GM12878 (cell line): ENCODE results near the gene SF3A1. TPM values are rescaled to one million over a fixed set of nuclear protein-coding genes. Genes with fewer than 3 reads are reported as not detected.

Experiments used
- ATAC-seq: fragments of 200-7000 bp; cut with Tn5 transposase; 3 replicates; pipeline ENCODE4 v1.9.1; 2020; ENCODE audit warnings: mild to moderate bottlenecking, moderate library complexity
- BruUV-seq: library from RNA; stranded (reverse); fragments of 400-500 nt; replicated peaks from 2 replicates; lab custom pipeline; 2021; lab: Mats Ljungman, UMichigan
- CTCF ChIA-PET: fragments of 300-600 bp; sonication (Branson Sonifier 250); formaldehyde crosslinking; extraction: SDS; loops from one replicate; lab custom pipeline; 2021; ENCODE audit warnings: inconsistent platforms; lab: Yijun Ruan, JAX
- POLR2A ChIA-PET: fragments of 350-600 bp; formaldehyde crosslinking; extraction: SDS; loops from one replicate; lab custom pipeline; 2021; ENCODE audit warnings: inconsistent platforms; lab: Charles Lee
- RAD21 ChIA-PET: fragments of 300-600 bp; sonication (Branson Sonifier 250); formaldehyde crosslinking; loops from one replicate; lab custom pipeline; 2023; ENCODE audit warnings: antibody characterized with exemption; ENCODE audit not compliant: unreplicated experiment; lab: Charles Lee
- SMC1A ChIA-PET: fragments of 300-600 bp; sonication (Branson Sonifier 250); formaldehyde crosslinking; loops from one replicate; lab custom pipeline; 2023; ENCODE audit not compliant: unreplicated experiment, uncharacterized antibody; lab: Charles Lee
- DNase-seq: peaks from one replicate; pipeline ENCODE4 v3.0.0-alpha.2; 2011; ENCODE audit warnings: low read depth, low spot score
- FAIRE-seq: peaks from 3 replicates; lab custom pipeline; 2011; peaks lifted over from hg19 to GRCh38; lab: Jason Lieb, UNC
- H2AFZ ChIP-seq: 2 replicates; pipeline ENCODE4 v1.6.0; 2011; ENCODE audit warnings: low read depth, low read length, control low read depth; ENCODE audit not compliant: control insufficient read depth
- H3K27ac ChIP-seq: 2 replicates; pipeline ENCODE4 v1.5.1; 2011; ENCODE audit warnings: control low read depth; ENCODE audit not compliant: control insufficient read depth, insufficient read depth
- H3K27me3 ChIP-seq, 2 experiments: replicated peaks in 1 of 2; 2 replicates each; pipeline versions ENCODE4 v1.6.0 to v1.6.1; 2011; ENCODE audit warnings: low read length in 1 of 2; ENCODE audit not compliant: control insufficient read depth in 2 of 2, insufficient read depth in 2 of 2
- H3K36me3 ChIP-seq, 2 experiments: 2 replicates each; pipeline ENCODE4 v1.5.1; 2011; ENCODE audit warnings: low read length in 1 of 2; ENCODE audit not compliant: control insufficient read depth in 2 of 2, insufficient read depth in 2 of 2
- H3K4me1 ChIP-seq: 2 replicates; pipeline ENCODE4 v1.6.1; 2011; ENCODE audit warnings: mild to moderate bottlenecking, low read length, moderate library complexity, mixed read lengths; ENCODE audit not compliant: control insufficient read depth, insufficient read depth
- H3K4me2 ChIP-seq: 2 replicates; pipeline ENCODE4 v1.6.0; 2011; ENCODE audit warnings: control low read depth; ENCODE audit not compliant: control insufficient read depth, insufficient read depth
- H3K4me3 ChIP-seq: fragments of 200-600 bp; sonication (generic); 2 replicates; pipeline ENCODE4 v1.5.1; 2016
- H3K79me2 ChIP-seq: 2 replicates; pipeline ENCODE4 v1.6.0; 2011; ENCODE audit warnings: low read length; ENCODE audit not compliant: control insufficient read depth, insufficient read depth
- H3K9ac ChIP-seq: 2 replicates; pipeline ENCODE4 v1.8.0; 2011; ENCODE audit warnings: low read length, control low read depth, mixed read lengths; ENCODE audit not compliant: control insufficient read depth, insufficient read depth
- H3K9me3 ChIP-seq: replicated peaks from 3 replicates; pipeline ENCODE4 v1.5.1; 2011; ENCODE audit warnings: mild to moderate bottlenecking, low read length; ENCODE audit not compliant: control insufficient read depth, insufficient read depth
- H4K20me1 ChIP-seq: 2 replicates; pipeline ENCODE4 v1.6.0; 2011; ENCODE audit not compliant: control insufficient read depth, insufficient read depth
- BCL11A ChIP-seq: IDR thresholded peaks from 2 replicates; pipeline ENCODE4 v1.6.1; 2011; ENCODE audit warnings: low read depth, low read length
- BCL3 ChIP-seq: IDR thresholded peaks from 2 replicates; pipeline ENCODE4 v1.6.1; 2011; ENCODE audit warnings: borderline replicate concordance, low read depth, mild to moderate bottlenecking, moderate library complexity, low read length; ENCODE audit not compliant: insufficient read depth, poor library complexity, severe bottlenecking
- DPF2 ChIP-seq: fragments of 450-650 bp; IDR thresholded peaks from 2 replicates; pipeline ENCODE4 v1.6.1; 2017; ENCODE audit warnings: mild to moderate bottlenecking
- E4F1 ChIP-seq: fragments of 450-650 bp; IDR thresholded peaks from 2 replicates; pipeline ENCODE4 v1.6.1; 2018; ENCODE audit warnings: borderline replicate concordance, mild to moderate bottlenecking; ENCODE audit not compliant: partially characterized antibody
- NR2C2 ChIP-seq: IDR thresholded peaks from 2 replicates; pipeline ENCODE4 v1.6.1; 2011; ENCODE audit warnings: borderline replicate concordance, low read depth; ENCODE audit not compliant: control insufficient read depth, insufficient read length
- POLR2AphosphoS5 ChIP-seq: IDR thresholded peaks from 2 replicates; pipeline ENCODE4 v1.6.1; 2011; ENCODE audit warnings: mild to moderate bottlenecking, low read length, inconsistent platforms
- RBBP5 ChIP-seq: fragments of 200-600 bp; sonication (generic); conservative IDR thresholded peaks from 2 replicates; pipeline ENCODE4 v1.6.1; 2016
- RUNX3 ChIP-seq: IDR thresholded peaks from 2 replicates; pipeline ENCODE4 v1.6.1; 2012; ENCODE audit warnings: low read length, inconsistent platforms
- STAT3 ChIP-seq: IDR thresholded peaks from 2 replicates; pipeline ENCODE4 v1.6.1; 2011; ENCODE audit warnings: low read depth, low read length, improper control_type of control experiment
- TARDBP ChIP-seq: IDR thresholded peaks from 2 replicates; pipeline ENCODE4 v1.6.1; 2016; ENCODE audit warnings: borderline replicate concordance
- WRNIP1 ChIP-seq: IDR thresholded peaks from 2 replicates; pipeline ENCODE4 v1.6.1; 2011; ENCODE audit warnings: low read depth, low read length, improper control_type of control experiment, borderline replicate concordance
- ZNF384 ChIP-seq: IDR thresholded peaks from 2 replicates; pipeline ENCODE4 v1.6.1; 2012; ENCODE audit warnings: low read depth, mild to moderate bottlenecking, low read length, improper control_type of control experiment, borderline replicate concordance
- WGBS: methylation state at CpG from one replicate; pipeline ENCODE4 v1.1.6; 2016; ENCODE audit warnings: low lambda C conversion rate; ENCODE audit not compliant: insufficient replicate concordance, insufficient coverage; ENCODE audit errors: missing lambda C conversion rate; 5-methylcytosine and 5-hydroxymethylcytosine counted together
- in situ Hi-C: fragments of 300-500 bp; cut with MboI; formaldehyde crosslinking; loops from 9 replicates; pipeline ENCODE4 v1.14.3; 2018; ENCODE audit warnings: mixed read lengths
- intact Hi-C: fragments of 100-400 bp; cut with micrococcal nuclease; formaldehyde crosslinking; loops from one replicate; pipeline ENCODE4 v1.14.2; 2022; ENCODE audit not compliant: unreplicated experiment
- polyA plus RNA-seq, 11 experiments: library from polyadenylated mRNA; depleted of rRNA in 4 of 11; unstranded in 6 of 11; stranded (reverse) in 5 of 11; fragments of >200 nt; fragmentation: Nextera tagmentation in 4 of 11; fragmentation: Illumina TruSeq in 1 of 11; extraction: Ambion mirVana in 4 of 11; extraction: Trizol in 1 of 11; gene quantifications; 1 replicate in 1 of 11; 2 replicates in 10 of 11; pipeline versions ENCODE4 v1.2.1 to v1.2.3, GENCODE V29; 2011 to 2016; ENCODE audit warnings: inconsistent platforms in 2 of 11, missing spikeins in 2 of 11, low read depth in 1 of 11
- total RNA-seq, 4 experiments: library from RNA; depleted of rRNA in 3 of 4; stranded (reverse); fragments of >200 nt in 3 of 4; fragmentation: Illumina TruSeq in 1 of 4; extraction: Trizol in 1 of 4; gene quantifications; 2 replicates each; pipeline versions ENCODE4 v1.2.1 to v1.2.3, GENCODE V29; 2013 to 2021

The SF3A1 gene
- total and polyA plus RNA-seq, 10 of the 15 experiments (the other 5 are each of a cell fraction or from before 2014, with no cell fraction given): 10.4 to 239 (median 46.0) TPM

GRCh38 chr22:30357650-30358215, 1.0 kb upstream of the SF3A1 start:
- FAIRE-seq: no peak
- no peaks in the 10 kb centered on the region for H4K20me1 ChIP-seq
- no peak overlapping the region for H3K27ac ChIP-seq
- BruUV-seq: no TSS peak
- SMC1A ChIA-PET: interaction anchor here (1.1 to 1.6 kb wide), 2 partner anchors 32 to 69 kb away, joined by 3 to 8 read pairs; partner anchors contain the start of gene CASTOR1
- in situ Hi-C loops (no loop called here), intact Hi-C loops (loop anchor here (2.0 kb wide), 1 partner anchor 69 kb away; the partner anchor contains the start of gene CASTOR1)
- 0 out of 2 replicates have a peak, but pooled peaks cover 5% of the 10 kb centered on the region for H3K4me1 ChIP-seq
- no peak overlapping the region for H2AFZ ChIP-seq
- RAD21 ChIA-PET: interaction anchor here (0.7 to 2.1 kb wide), 4 partner anchors 48 to 243 kb away, joined by 3 to 16 read pairs (median 14); partner anchors contain the start of gene CASTOR1
- no peaks in the 10 kb centered on the region for H3K9me3 ChIP-seq
- no peak for ATAC-seq
- H3K9ac ChIP-seq: no peak overlapping the region
- no peak overlapping the region for H3K4me3 ChIP-seq
- no peaks in the 10 kb centered on the region for H3K27me3 ChIP-seq
- no peak overlapping the region for H3K4me2 ChIP-seq
- WGBS: 89% methylated on average over 19 of the region's 22 CpGs
- peaks cover 35% of the 10 kb centered on the region for H3K79me2 ChIP-seq
- POLR2A ChIA-PET: interaction anchor here (0.9 to 5.7 kb wide), 4 partner anchors 10 to 53 kb away, joined by 3 to 35 read pairs (median 5); partner anchors contain the start of gene TBC1D10A
- H3K36me3 ChIP-seq: peaks cover 1 to 3% of the 10 kb centered on the region in 2 experiments; a peak in 2 of 4 replicates
- TF ChIP-seq POLR2AphosphoS5 (no peak), DPF2 (no peak), STAT3 (no peak), BCL11A (no peak), ZNF384 (no peak), BCL3 (no peak), WRNIP1 (no peak), TARDBP (no peak), RUNX3 (no peak), E4F1 (no peak), RBBP5 (no peak), NR2C2 (no peak)
- TF ChIP-seq, all 136 proteins: peak for 0
- DNase-seq: no peak
- CTCF ChIA-PET: interaction anchor here (1.7 to 1.9 kb wide), 2 partner anchors 70 kb away, joined by 13 to 23 read pairs; partner anchors contain the start of gene CASTOR1
